GM23338 (cell line): ENCODE results near the gene LCN10. TPM values are rescaled to one million over a fixed set of nuclear protein-coding genes. Genes with fewer than 3 reads are reported as not detected.

Experiments
- ATAC-seq: fragments of 200-7000 bp; cut with Tn5 transposase; 3 replicates; pipeline ENCODE4 v1.9.1; 2020
- DNase-seq: peaks from one replicate; pipeline ENCODE4 v3.0.0-alpha.2; 2015; ENCODE audit warnings: low spot score
- H2AFZ ChIP-seq: fragments of 200-600 bp; sonication (generic); 2 replicates; pipeline ENCODE4 v1.8.0; 2016; ENCODE audit warnings: antibody characterized with exemption, mild to moderate bottlenecking, moderate library complexity
- H3F3A ChIP-seq: fragments of 200-600 bp; sonication (generic); replicated peaks from 2 replicates; pipeline ENCODE4 v1.8.0; 2017; ENCODE audit warnings: antibody characterized with exemption, mixed run types, low read depth
- H3K27ac ChIP-seq: fragments of 200-600 bp; sonication (generic); 2 replicates; pipeline ENCODE4 v1.6.1; 2016; ENCODE audit warnings: low read depth
- H3K27me3 ChIP-seq: fragments of 200-600 bp; sonication (generic); 2 replicates; pipeline ENCODE4 v1.8.0; 2016; ENCODE audit warnings: mild to moderate bottlenecking, mixed run types, moderate library complexity; ENCODE audit not compliant: insufficient read depth
- H3K36me3 ChIP-seq: fragments of 200-600 bp; sonication (generic); 2 replicates; pipeline ENCODE4 v1.8.0; 2016; ENCODE audit warnings: mild to moderate bottlenecking; ENCODE audit not compliant: insufficient read depth
- H3K4me1 ChIP-seq: fragments of 200-600 bp; sonication (generic); 2 replicates; pipeline ENCODE4 v1.8.0; 2016; ENCODE audit warnings: mild to moderate bottlenecking, moderate library complexity; ENCODE audit not compliant: insufficient read depth
- H3K4me2 ChIP-seq: fragments of 200-600 bp; sonication (generic); 2 replicates; pipeline ENCODE4 v1.7.1; 2017; ENCODE audit warnings: mixed run types
- H3K4me3 ChIP-seq: fragments of 200-600 bp; sonication (generic); 2 replicates; pipeline ENCODE4 v1.6.1; 2016; ENCODE audit warnings: mixed run types
- H3K79me2 ChIP-seq: fragments of 200-600 bp; sonication (generic); replicated peaks from 2 replicates; pipeline ENCODE4 v1.8.0; 2017; ENCODE audit warnings: mild to moderate bottlenecking; ENCODE audit not compliant: insufficient read depth
- H3K9me2 ChIP-seq: fragments of 200-600 bp; sonication (generic); 2 replicates; pipeline ENCODE4 v1.8.0; 2017; ENCODE audit not compliant: insufficient read depth
- H4K20me1 ChIP-seq: fragments of 200-600 bp; sonication (generic); replicated peaks from 2 replicates; pipeline ENCODE4 v1.8.0; 2017; ENCODE audit warnings: mild to moderate bottlenecking; ENCODE audit not compliant: insufficient read depth
- H3K27ac Mint-ChIP-seq: 2 replicates; pipeline ENCODE4 v1.8.0; 2020; ENCODE audit warnings: inconsistent platforms, mild to moderate bottlenecking, moderate library complexity, mixed read lengths
- H3K27me3 Mint-ChIP-seq: 3 replicates; pipeline ENCODE4 v1.8.0; 2022; ENCODE audit warnings: low read depth, mild to moderate bottlenecking, moderate library complexity, mixed read lengths, inconsistent platforms; ENCODE audit not compliant: insufficient read depth, poor library complexity
- H3K36me3 Mint-ChIP-seq: 3 replicates; pipeline ENCODE4 v1.8.0; 2021; ENCODE audit warnings: low read depth, mild to moderate bottlenecking, inconsistent platforms, moderate library complexity, mixed read lengths
- H3K4me1 Mint-ChIP-seq: 3 replicates; pipeline ENCODE4 v1.8.0; 2020; ENCODE audit warnings: mild to moderate bottlenecking, inconsistent platforms, mixed read lengths
- H3K4me3 Mint-ChIP-seq: 3 replicates; pipeline ENCODE4 v1.8.0; 2021; ENCODE audit warnings: moderate library complexity, mild to moderate bottlenecking, inconsistent platforms, mixed read lengths
- H3K9me3 Mint-ChIP-seq: 3 replicates; pipeline ENCODE4 v1.8.0; 2020; ENCODE audit warnings: moderate library complexity, mild to moderate bottlenecking, inconsistent platforms, mixed read lengths
- CREB1 ChIP-seq: fragments of 250-450 bp; sonication (Bioruptor Pico); IDR thresholded peaks from 2 replicates; pipeline ENCODE4 v1.5.0; 2020; ENCODE audit warnings: low read depth, mild to moderate bottlenecking, moderate library complexity
- CTCF ChIP-seq, 2 experiments: fragments of 200-600 bp in 1 of 2; sonication (generic) in 1 of 2; conservative IDR thresholded peaks; 2 replicates each; pipeline versions ENCODE4 v1.5.1 to v1.6.1; 2016 to 2017; ENCODE audit warnings: antibody characterized with exemption in 2 of 2, low read depth in 2 of 2, mild to moderate bottlenecking in 2 of 2, moderate library complexity in 1 of 2
- EZH2 ChIP-seq: fragments of 200-600 bp; sonication (generic); IDR thresholded peaks from one replicate; pipeline ENCODE4 v1.8.0; 2017; ENCODE audit warnings: antibody characterized with exemption, mild to moderate bottlenecking, low read depth; ENCODE audit not compliant: unreplicated experiment
- POLR2AphosphoS5 ChIP-seq: IDR thresholded peaks from 2 replicates; pipeline ENCODE4 v1.6.1; 2016; ENCODE audit warnings: antibody characterized with exemption, low read depth
- REST ChIP-seq: IDR thresholded peaks from one replicate; pipeline ENCODE4 v1.6.1; 2018; ENCODE audit warnings: antibody characterized with exemption; ENCODE audit not compliant: unreplicated experiment
- STAT1 ChIP-seq: IDR thresholded peaks from one replicate; pipeline ENCODE4 v1.6.1; 2016; ENCODE audit warnings: antibody characterized with exemption; ENCODE audit not compliant: unreplicated experiment
- ZNF331 ChIP-seq: fragments of 250-450 bp; sonication (Bioruptor Pico); IDR thresholded peaks from 2 replicates; pipeline ENCODE4 v1.5.0; 2020; ENCODE audit warnings: low read depth, mild to moderate bottlenecking, moderate library complexity
- ZNF462 ChIP-seq: fragments of 250-450 bp; sonication (Bioruptor Pico); IDR thresholded peaks from 2 replicates; pipeline ENCODE4 v1.5.0; 2020; ENCODE audit warnings: mild to moderate bottlenecking, moderate library complexity
- polyA plus RNA-seq: library from polyadenylated mRNA; unstranded; fragments of >200 nt; fragmentation: Nextera tagmentation; extraction: Ambion mirVana; gene quantifications from 2 replicates; pipeline ENCODE4 v1.2.1, GENCODE V29; 2016
- total RNA-seq: library from RNA; depleted of rRNA; stranded (reverse); fragments of >200 nt; shearing (Covaris generic); gene quantifications from 2 replicates; pipeline ENCODE4 v1.2.3, GENCODE V29; 2014

LCN10 gene
- total and polyA plus RNA-seq, 2 experiments from 2014 or later: 0.45 to 0.74 TPM

- Mint-ChIP-seq H3K4me1 (peaks cover 10% of the 10 kb centered on the region), H3K27ac (no peak overlapping the region), H3K36me3 (no peaks in the 10 kb centered on the region), H3K27me3 (peaks cover 10% of the 10 kb centered on the region), H3K9me3 (no peaks in the 10 kb centered on the region), H3K4me3 (no peak overlapping the region)
- Histone ChIP-seq H3K36me3 (no peaks in the 10 kb centered on the region), H4K20me1 (no peaks in the 10 kb centered on the region), H2AFZ (no peak overlapping the region), H3K4me1 (no peaks in the 10 kb centered on the region; the same call in 1 of the 2 replicates), H3K9me2 (no peaks in the 10 kb centered on the region), H3K4me2 (no peak overlapping the region), H3K79me2 (no peaks in the 10 kb centered on the region), H3F3A (no peaks in the 10 kb centered on the region), H3K27me3 (no peaks in the 10 kb centered on the region), H3K27ac (no peak overlapping the region), H3K4me3 (no peak overlapping the region)
- DNase-seq (no peak), ATAC-seq (no peak)
- TF ChIP-seq ZNF462 (CRISPR knock-in tag) (no peak), STAT1 (no peak), POLR2AphosphoS5 (no peak), EZH2 (no peak), REST (no peak), CTCF (conservative IDR thresholded peaks at IDR 0.05; ENCODE audit: low read depth in 2 of 2) (no peak), CREB1 (no peak), ZNF331 (CRISPR knock-in tag) (no peak)
Observed at GRCh38 chr9:136695955-136696354, 46.8 kb downstream of the LCN10 start.
